NCI-H2227 (cell line): Measurements from ENCODE around the gene PTGR1.
"Not testable (repeated sequence)": the region's sequence is repeated elsewhere in the genome, so short reads cannot be mapped to it uniquely, and the experiment has no call there.

ENCODE experiments used
- DNase-seq: peaks from one replicate; lab custom pipeline; 2025; ENCODE audit not compliant: unreplicated experiment; lab: John Stamatoyannopoulos, UW

PTGR1 gene

DNA sequence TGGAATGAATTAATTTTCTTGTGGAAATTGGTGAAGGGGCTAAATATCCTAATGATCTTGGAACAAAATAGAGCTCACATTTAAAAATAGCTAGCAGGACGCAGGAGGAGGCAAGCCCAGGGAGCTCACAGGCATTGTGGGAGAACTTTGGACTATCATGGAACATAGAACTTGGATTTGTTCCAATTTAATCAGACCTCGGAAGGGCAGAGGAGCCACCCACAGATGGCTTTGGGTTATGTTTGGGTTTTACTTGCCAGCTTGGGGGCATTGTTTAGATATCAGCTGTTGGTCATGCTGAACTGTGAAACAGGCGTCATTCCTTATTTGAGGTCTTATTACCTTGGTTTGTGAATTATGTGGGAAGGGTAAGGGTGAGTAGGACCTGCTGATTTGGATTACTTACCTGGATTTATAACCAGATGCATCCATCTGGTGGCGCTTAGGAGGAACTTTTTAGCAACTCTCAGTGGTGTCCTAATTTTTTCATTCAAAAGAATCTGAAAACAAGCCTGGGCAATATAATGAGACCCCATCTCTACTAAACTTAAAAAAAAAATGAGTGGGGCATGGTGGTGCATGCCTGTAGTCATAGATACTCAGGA, 14.1 kb upstream of the PTGR1 start:
- peak; percentile 11 for DNase-seq

DNA sequence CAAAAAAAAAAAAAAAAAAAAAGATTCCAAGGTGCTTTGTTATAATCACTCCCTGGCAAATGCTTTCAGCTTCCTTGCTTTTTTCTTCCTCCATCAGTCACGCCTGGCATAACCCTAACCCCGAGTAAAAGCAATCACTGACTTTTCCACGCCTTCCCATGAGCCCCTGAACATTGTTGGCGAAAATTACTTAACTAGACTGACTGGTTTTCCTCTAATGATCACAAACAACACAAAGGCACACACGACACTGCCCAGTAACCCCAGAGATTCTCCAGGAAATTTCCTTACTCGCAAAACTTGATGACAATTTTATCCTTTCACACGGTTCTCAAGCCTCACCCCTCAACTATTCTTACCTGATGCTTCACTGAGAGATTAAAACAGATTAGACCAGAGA, 11.4 kb upstream of the PTGR1 start:
- DNase-seq, result no peak

DNA sequence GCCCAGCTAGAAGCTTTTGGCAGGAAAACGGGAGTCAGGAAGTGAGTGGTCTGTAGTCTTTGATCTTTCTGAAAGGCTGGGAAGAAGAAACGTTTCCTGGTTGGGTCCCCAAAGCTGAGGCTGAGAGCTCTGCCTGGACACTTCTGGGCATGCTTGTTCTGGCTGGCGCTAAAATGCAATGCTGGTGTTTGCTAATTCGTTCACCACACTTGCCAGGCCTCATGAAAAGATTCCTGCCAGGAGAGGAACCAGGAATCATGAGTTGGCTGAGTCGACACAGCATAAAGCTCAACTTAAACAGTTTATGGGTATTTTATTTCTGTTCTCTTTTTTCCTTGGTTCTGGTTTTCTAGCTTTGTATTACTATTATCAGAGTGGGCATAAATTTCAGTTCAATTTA, 10.7 kb upstream of the PTGR1 start:
- no peak for DNase-seq

DNA sequence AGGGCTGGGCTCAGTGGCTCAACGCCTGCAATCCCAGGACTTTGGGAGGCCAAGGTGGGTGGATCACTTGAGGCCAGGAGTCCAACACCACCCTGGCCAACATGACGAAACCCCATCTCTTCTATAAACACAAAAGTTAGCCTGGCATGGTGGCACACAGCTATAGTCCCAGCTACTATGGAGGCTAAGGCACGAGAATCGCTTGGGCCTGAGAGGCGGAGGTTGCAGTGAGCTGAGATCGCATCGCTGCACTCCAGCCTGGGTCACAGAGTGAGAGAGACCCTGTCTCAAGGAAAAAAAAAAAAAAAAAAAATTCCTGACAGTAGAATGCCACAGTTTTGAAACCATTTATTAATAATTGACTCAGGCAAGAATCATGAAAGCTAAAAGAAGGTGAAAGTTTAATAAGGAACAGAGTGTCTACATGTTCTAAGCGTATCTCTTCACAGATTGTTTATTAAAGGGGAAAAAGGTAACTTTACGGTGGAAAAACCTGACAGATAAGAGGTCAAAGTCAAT, 5.7 kb upstream of the PTGR1 start:
- no peak for DNase-seq

GRCh38 chr9:111604054-111604615, 4.7 kb upstream of the PTGR1 start:
- DNase-seq, result no peak

- no peak for DNase-seq
Observed at GRCh38 chr9:111603041-111603440, 3.6 kb upstream of the PTGR1 start.

DNA sequence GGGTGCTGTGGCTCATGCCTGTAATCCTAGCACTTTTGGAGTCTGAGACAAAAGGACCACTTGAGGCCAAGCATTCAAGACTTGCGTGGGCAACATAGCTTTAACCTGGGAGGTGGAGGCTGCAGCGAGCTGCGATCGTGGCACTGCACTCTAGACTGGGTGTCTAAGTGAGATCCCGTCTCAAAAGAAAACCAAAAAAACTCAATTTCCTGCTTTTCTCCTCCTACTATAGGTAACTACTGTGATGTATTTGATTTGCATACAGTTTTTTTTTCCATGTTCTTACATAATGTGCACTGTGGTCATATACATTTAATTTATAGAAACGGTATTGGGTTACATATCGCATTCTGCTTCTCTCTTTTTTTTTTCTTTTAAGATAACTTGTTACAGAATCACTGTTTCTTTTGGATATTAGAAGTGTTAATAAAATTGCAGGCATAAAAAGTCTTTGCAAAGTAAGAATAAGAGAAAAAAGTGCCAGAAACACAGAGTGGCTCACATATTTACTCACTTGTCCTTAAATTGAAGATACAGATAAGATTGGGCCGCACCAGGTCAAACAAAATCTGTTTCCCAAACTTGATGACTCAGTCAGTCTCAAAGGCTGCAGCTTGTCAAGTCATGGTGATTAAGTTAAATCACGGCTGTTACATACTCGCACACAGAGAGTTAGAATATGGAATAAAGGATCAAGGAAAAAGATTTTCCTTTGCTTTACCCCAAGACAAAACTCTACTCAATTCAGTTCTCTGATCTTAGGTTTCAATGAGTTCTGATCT, 2.0 kb upstream of the PTGR1 start:
- DNase-seq, result no peak

- DNase-seq, result no peak
Observed at GRCh38 chr9:111599955-111600343, 502 bp upstream of the PTGR1 start.

GRCh38 chr9:111598733-111599091, 735 bp downstream of the PTGR1 start:
- DNase-seq, result no peak

DNA sequence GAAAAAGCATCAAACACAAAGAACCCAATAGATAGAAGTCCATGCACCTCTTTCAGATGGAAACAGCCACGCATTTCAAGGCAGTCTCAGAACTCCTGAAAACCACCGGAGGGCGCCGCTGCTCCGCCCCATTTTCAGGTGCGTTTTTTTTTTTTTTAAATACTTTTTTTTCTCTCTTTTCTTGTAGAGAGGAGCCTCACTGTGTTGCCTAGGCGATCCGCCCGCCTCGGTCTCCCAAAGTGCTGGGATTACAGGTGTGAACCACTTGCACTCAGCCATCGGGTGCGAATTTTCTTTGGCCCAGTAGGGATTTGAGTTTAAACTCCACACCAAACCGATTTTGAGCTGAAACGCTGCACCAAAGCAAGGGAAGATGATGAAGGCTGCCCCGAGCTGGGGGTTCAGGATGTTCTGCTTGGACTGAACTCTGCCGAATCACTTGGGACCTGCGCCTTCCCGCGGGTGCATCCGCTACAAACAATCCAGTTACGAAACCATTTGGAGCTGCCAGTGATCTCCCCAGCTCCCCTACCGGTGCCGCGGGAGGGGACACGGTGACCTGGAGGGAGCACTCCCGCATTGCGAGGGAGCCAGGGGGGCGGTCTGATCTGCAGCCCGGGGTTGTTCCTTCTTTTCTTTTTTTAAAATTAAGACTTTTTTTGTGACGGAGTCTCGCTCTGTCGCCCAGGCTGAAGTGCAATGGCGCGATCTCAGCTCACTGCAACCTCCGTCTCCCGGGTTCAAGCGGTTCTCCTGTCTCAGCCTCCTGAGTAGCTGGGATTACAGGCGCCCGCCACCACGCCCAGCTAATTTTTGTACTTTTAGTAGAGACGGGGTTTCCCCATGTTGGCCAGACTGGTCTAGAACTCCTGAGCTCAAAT, 1.4 kb downstream of the PTGR1 start:
- DNase-seq, result peak; percentile 62

DNA sequence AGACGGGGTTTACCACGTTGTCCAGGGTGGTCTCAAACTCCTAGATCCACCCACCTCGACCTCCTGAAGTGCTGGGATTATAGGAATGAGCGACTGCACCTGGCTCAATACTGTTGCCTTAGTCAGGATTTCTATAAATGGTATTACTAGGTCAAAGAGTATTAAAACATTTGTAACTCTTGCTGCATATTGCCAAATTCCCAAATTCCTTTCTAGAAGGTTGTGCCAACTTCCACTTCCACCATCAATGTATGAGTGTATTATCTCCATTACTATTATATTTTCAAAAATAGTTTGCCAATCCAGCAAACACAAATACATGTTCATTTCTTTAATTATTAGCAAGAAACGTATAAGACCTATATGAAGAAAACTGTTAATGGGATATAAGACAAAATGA, 10.6 kb downstream of the PTGR1 start:
- no peak for DNase-seq

DNA sequence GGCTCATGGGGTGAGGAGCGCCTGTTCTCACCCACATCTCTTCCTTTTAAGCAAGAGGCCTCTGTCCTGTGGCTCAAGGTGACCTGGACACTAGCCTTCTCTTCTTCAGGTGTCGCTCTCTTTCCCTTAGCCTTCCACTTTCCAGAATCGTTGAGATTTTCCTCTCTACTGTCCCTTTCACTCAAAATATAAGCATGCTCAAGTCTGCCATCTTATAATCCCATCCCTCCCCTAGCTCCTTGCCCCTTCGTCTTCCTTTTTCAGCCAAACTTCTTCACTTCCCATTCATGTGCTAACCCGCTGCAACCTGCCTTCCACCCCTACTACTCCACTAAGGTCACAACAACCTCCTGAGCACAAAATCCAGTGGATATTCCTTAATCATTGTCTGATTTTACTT, 13.1 kb downstream of the PTGR1 start:
- DNase-seq, result no peak

GRCh38 chr9:111582888-111583287, 16.6 kb downstream of the PTGR1 start:
- DNase-seq, result no peak

DNA sequence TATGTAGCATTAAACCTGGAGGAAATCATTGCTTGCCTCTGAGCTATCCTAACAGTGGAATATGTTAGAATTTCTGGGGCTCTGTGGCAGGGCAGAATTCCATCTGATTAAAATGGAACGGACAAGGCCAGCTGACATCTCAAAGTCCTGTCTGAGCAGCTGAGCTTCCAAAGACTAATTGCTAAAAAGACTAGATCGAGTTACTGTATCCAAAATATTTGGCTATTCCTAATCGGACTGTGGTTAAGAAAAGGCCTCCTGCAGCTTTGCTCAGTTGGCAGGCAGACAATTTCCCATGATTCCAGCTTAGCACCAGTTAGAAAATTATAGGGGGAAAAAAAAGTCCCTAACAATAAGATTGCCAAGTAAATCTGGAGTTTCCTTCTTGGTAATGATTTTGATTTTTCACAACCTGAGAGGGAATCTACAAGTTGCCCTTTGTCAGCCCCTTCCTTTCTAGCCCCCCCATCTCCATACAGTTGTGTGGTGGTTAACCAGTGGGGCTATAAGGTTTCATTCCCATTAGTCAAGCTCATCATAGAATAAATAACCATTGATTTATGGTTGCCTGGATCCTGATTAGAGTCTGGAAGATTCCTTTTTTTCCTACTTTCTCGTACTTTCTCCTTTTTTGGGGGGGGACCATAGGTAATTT, 26.4 kb downstream of the PTGR1 start:
- DNase-seq, result peak; percentile 2

GRCh38 chr9:111568127-111568526, 31.3 kb downstream of the PTGR1 start:
- not testable (repeated sequence) for DNase-seq

- no peak for DNase-seq
Observed at GRCh38 chr9:111566234-111566633, 33.2 kb downstream of the PTGR1 start.

- no peak for DNase-seq
Observed at GRCh38 chr9:111561165-111561719, 38.2 kb downstream of the PTGR1 start.

DNA sequence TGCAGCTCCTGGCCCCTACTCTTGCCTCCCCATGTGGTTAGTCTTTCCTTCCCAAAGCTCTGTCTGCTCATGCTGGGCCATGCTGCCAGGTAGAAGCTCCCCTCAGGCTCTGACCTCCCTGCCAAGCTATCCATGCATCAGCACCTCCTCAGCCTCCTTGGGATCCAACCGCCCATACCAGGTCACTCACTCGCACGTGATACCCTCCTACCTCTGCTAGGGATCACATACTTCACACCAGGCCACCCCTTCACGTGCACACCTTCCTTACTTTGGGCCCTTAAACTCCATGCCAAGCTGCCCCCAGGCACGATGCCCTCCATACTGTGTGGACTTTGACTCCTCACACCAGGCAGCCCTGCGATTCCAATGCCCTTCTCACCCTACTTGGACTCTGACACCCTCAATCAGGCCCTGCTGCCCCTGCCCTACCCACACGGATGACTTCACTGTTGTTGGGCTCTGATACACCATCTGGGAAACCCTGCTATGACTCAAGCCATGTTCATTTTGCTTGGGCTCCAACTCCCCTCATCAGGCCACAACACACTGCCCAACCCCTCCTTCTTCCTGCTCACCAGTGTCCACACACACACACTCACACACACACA, 40.3 kb downstream of the PTGR1 start:
- DNase-seq, result no peak

- DNase-seq, result not testable (repeated sequence)
Observed at GRCh38 chr9:111555425-111555824, 44.0 kb downstream of the PTGR1 start.

- no peak for DNase-seq
Observed at GRCh38 chr9:111548623-111549022, 50.8 kb downstream of the PTGR1 start.
